ENCODE data around the gene EFCAB6.

Gene EFCAB6

DNA sequence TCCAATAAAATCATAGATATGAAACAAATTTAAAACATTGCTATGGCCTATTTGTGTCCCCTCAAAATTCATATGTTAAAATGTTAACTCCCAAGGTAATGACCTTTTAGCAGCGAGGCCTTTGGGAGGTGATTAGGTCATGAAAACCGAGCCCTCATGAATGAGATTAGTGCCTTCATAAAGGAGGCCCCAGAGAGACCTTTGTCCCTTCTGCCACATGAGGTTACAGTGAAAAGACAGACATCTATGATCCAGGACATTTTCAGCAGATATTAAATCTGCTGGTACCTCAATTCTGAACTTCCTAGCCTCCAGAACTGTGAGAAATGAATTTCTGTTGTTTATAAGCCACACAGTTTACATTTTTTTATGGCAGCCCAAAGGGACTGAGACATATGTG, 228.6 kb downstream of the EFCAB6 start:
- TF ChIP-seq, protein P1, sequence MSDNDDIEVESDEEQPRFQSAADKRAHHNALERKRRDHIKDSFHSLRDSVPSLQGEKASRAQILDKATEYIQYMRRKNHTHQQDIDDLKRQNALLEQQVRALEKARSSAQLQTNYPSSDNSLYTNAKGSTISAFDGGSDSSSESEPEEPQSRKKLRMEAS (IDR thresholded peaks at IDR 0.05) = no peak
- TF ChIP-seq CREB1 (IDR thresholded peaks at IDR 0.05; ENCODE audit: low read depth) (no peak), NFIC (IDR thresholded peaks at IDR 0.05) (no peak), EGR1 (IDR thresholded peaks at IDR 0.05) (no peak), YY1 (IDR thresholded peaks at IDR 0.05; ENCODE audit: low read depth) (no peak), RAD21 (IDR thresholded peaks at IDR 0.05; ENCODE audit: low read depth) (no peak), CEBPB (IDR thresholded peaks at IDR 0.05) (no peak), TEAD4 (IDR thresholded peaks at IDR 0.05) (no peak), TAF1 (IDR thresholded peaks at IDR 0.05; ENCODE audit: low read depth) (no peak), FOXM1 (IDR thresholded peaks at IDR 0.05; ENCODE audit: borderline replicate concordance, low read depth) (no peak)
- TF ChIP-seq, protein P2, sequence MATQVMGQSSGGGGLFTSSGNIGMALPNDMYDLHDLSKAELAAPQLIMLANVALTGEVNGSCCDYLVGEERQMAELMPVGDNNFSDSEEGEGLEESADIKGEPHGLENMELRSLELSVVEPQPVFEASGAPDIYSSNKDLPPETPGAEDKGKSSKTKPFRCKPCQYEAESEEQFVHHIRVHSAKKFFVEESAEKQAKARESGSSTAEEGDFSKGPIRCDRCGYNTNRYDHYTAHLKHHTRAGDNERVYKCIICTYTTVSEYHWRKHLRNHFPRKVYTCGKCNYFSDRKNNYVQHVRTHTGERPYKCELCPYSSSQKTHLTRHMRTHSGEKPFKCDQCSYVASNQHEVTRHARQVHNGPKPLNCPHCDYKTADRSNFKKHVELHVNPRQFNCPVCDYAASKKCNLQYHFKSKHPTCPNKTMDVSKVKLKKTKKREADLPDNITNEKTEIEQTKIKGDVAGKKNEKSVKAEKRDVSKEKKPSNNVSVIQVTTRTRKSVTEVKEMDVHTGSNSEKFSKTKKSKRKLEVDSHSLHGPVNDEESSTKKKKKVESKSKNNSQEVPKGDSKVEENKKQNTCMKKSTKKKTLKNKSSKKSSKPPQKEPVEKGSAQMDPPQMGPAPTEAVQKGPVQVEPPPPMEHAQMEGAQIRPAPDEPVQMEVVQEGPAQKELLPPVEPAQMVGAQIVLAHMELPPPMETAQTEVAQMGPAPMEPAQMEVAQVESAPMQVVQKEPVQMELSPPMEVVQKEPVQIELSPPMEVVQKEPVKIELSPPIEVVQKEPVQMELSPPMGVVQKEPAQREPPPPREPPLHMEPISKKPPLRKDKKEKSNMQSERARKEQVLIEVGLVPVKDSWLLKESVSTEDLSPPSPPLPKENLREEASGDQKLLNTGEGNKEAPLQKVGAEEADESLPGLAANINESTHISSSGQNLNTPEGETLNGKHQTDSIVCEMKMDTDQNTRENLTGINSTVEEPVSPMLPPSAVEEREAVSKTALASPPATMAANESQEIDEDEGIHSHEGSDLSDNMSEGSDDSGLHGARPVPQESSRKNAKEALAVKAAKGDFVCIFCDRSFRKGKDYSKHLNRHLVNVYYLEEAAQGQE (IDR thresholded peaks at IDR 0.05; ENCODE audit: low read depth) = no peak

DNA sequence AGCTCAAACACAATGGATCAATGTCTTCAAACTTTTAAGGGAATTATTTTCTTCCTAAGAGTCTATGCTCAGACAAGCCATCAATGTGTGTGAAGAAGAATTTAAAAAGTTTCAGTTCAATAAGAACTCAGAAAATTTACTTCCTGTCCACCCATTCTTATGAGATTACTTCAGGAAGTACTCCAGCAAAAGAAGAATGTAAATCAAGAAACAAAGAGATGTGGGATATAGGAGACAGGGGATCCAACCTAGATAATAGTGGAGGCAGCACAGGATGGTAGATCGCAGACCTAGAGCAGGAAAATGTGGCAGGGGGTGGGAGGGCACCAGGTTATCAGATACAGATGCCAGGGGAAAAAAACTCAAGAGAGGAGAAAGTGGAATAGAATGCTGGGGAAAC, 229.7 kb downstream of the EFCAB6 start:
- TF ChIP-seq FOXM1 (IDR thresholded peaks at IDR 0.05; ENCODE audit: borderline replicate concordance, low read depth) (no peak), CREB1 (IDR thresholded peaks at IDR 0.05; ENCODE audit: low read depth) (no peak), TEAD4 (IDR thresholded peaks at IDR 0.05) (no peak), CEBPB (IDR thresholded peaks at IDR 0.05) (no peak), EP300 (IDR thresholded peaks at IDR 0.05; ENCODE audit: borderline replicate concordance) (no peak), RAD21 (IDR thresholded peaks at IDR 0.05; ENCODE audit: low read depth) (no peak), NFIC (IDR thresholded peaks at IDR 0.05) (no peak), ZBTB7A (IDR thresholded peaks at IDR 0.05; ENCODE audit: low read depth) (no peak), TCF12 (IDR thresholded peaks at IDR 0.05; ENCODE audit: low read depth) (no peak), YY1 (IDR thresholded peaks at IDR 0.05; ENCODE audit: low read depth) (no peak), EGR1 (IDR thresholded peaks at IDR 0.05) (no peak), TAF1 (IDR thresholded peaks at IDR 0.05; ENCODE audit: low read depth) (no peak)
- TF ChIP-seq, protein P1 (IDR thresholded peaks at IDR 0.05) = no peak
- TF ChIP-seq, protein P2 (IDR thresholded peaks at IDR 0.05; ENCODE audit: low read depth) = no peak
- TF ChIP-seq, protein P3, sequence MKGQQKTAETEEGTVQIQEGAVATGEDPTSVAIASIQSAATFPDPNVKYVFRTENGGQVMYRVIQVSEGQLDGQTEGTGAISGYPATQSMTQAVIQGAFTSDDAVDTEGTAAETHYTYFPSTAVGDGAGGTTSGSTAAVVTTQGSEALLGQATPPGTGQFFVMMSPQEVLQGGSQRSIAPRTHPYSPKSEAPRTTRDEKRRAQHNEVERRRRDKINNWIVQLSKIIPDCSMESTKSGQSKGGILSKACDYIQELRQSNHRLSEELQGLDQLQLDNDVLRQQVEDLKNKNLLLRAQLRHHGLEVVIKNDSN (IDR thresholded peaks at IDR 0.05) = no peak

DNA sequence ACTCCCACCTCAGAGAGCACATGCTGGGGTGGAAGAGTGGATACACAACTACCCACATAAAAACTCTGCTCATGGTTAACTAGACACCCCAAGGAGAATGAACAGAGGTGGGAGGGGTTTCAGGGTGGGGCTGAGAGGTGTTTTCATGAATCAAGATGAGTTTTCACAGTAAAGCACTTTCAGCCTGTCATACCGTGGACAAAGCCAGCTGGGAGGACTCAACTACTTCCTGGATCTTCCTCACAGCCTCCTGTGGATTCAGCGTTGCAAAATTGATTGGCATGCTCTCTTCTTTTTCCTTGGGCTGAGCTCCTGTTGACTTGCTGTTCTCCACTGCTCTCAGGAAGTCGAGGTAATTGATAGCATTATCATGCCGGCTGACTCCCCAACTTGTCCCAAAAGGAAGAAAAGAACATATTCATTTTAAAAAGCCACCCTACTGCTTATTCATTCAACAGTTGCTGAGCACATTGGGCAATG, 231.8 kb downstream of the EFCAB6 start:
- TF ChIP-seq, protein P2 (IDR thresholded peaks at IDR 0.05; ENCODE audit: low read depth) = no peak
- TF ChIP-seq NFIC (IDR thresholded peaks at IDR 0.05) (no peak), ZBTB7A (IDR thresholded peaks at IDR 0.05; ENCODE audit: low read depth) (no peak), EGR1 (IDR thresholded peaks at IDR 0.05) (no peak), TAF1 (IDR thresholded peaks at IDR 0.05; ENCODE audit: low read depth) (no peak), YY1 (IDR thresholded peaks at IDR 0.05; ENCODE audit: low read depth) (no peak), CEBPB (IDR thresholded peaks at IDR 0.05) (no peak), TEAD4 (IDR thresholded peaks at IDR 0.05) (no peak), TCF12 (IDR thresholded peaks at IDR 0.05; ENCODE audit: low read depth) (no peak), EP300 (IDR thresholded peaks at IDR 0.05; ENCODE audit: borderline replicate concordance) (no peak), FOXM1 (IDR thresholded peaks at IDR 0.05; ENCODE audit: borderline replicate concordance, low read depth) (no peak), RAD21 (IDR thresholded peaks at IDR 0.05; ENCODE audit: low read depth) (no peak)
- TF ChIP-seq, protein P1 (IDR thresholded peaks at IDR 0.05) = no peak
- TF ChIP-seq, protein P3 (IDR thresholded peaks at IDR 0.05) = no peak

DNA sequence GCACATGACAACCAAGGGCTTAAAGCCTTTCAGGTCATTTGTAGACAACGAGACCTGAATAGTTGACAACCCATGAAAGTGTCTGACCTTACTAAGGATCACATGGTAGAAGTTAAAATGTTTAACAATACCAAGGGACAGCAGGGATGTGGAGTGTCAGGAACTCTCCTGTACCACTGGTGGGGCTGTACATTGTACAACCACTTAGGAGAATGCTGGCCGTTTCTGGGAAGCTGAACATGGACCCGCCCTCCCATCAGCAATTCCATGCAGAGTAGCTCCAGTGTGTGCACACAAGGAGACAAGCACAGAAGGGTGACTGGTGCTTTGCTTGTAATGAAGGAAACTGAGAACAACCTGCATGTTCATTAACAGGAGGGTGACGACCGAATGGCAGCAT, 237.4 kb downstream of the EFCAB6 start:
- TF ChIP-seq YY1 (IDR thresholded peaks at IDR 0.05; ENCODE audit: low read depth) = no peak
- TF ChIP-seq, protein P1 (IDR thresholded peaks at IDR 0.05) = no peak
- no peak for TF ChIP-seq FOXM1 (IDR thresholded peaks at IDR 0.05; ENCODE audit: borderline replicate concordance, low read depth)
- no peak for TF ChIP-seq TEAD4 (IDR thresholded peaks at IDR 0.05)
- TF ChIP-seq RAD21 (IDR thresholded peaks at IDR 0.05; ENCODE audit: low read depth) = no peak
- TF ChIP-seq EGR1 (IDR thresholded peaks at IDR 0.05) = no peak
- no peak for TF ChIP-seq TAF1 (IDR thresholded peaks at IDR 0.05; ENCODE audit: low read depth)
- TF ChIP-seq EP300 (IDR thresholded peaks at IDR 0.05; ENCODE audit: borderline replicate concordance) = no peak
- TF ChIP-seq TCF12 (IDR thresholded peaks at IDR 0.05; ENCODE audit: low read depth) = no peak
- TF ChIP-seq, protein P2 (IDR thresholded peaks at IDR 0.05; ENCODE audit: low read depth) = no peak
- TF ChIP-seq CEBPB (IDR thresholded peaks at IDR 0.05) = no peak
- no peak for TF ChIP-seq CREB1 (IDR thresholded peaks at IDR 0.05; ENCODE audit: low read depth)
- TF ChIP-seq, protein P3 (IDR thresholded peaks at IDR 0.05) = no peak
- no peak for TF ChIP-seq NFIC (IDR thresholded peaks at IDR 0.05)
- TF ChIP-seq ZBTB7A (IDR thresholded peaks at IDR 0.05; ENCODE audit: low read depth) = no peak

Measured in Ishikawa (cell line).